Adrenal gland (tissue), 12 donors: ENCODE data around the gene HPN. TPM values are rescaled to one million over a fixed set of nuclear protein-coding genes. Genes with fewer than 3 reads are reported as not detected.
"Not testable (repeated sequence)": the region's sequence is repeated elsewhere in the genome, so short reads cannot be mapped to it uniquely, and the experiment has no call there.

Experiments used
- DNase-seq, 7 donors: peaks; one replicate each; pipeline ENCODE4 v3.0.0-alpha.2; 2019 to 2020
- H3K27ac ChIP-seq, 5 donors: fragments of 200-600 bp; sonication (generic) in 4 of 5; 1 replicate in 3 of 5; 2 replicates in 2 of 5; pipeline versions ENCODE4 v1.5.1 to v1.8.0; 2016 to 2020; ENCODE audit warnings: mild to moderate bottlenecking in 1 of 5
- H3K27me3 ChIP-seq: fragments of 200-600 bp; 2 replicates; pipeline ENCODE4 v1.8.0; 2021
- H3K36me3 ChIP-seq, 2 donors: fragments of 200-600 bp; replicated peaks in 1 of 2; 1 replicate in 1 of 2; 2 replicates in 1 of 2; pipeline versions ENCODE4 v1.5.1 to v1.8.0; 2018 to 2022
- H3K4me1 ChIP-seq, 2 donors: fragments of 200-600 bp; replicated peaks in 1 of 2; 1 replicate in 1 of 2; 2 replicates in 1 of 2; pipeline versions ENCODE4 v1.5.1 to v1.8.0; 2018 to 2021
- H3K4me3 ChIP-seq, 4 donors: fragments of 200-600 bp; sonication (generic) in 3 of 4; one replicate each; pipeline ENCODE4 v1.5.1; 2016 to 2018
- H3K9me3 ChIP-seq, 3 donors: fragments of 200-600 bp; sonication (generic) in 1 of 3; replicated peaks in 1 of 3; 1 replicate in 2 of 3; 2 replicates in 1 of 3; pipeline versions ENCODE4 v1.5.1 to v1.8.0; 2016 to 2021
- POLR2A ChIP-seq, 2 donors: fragments of 450-650 bp; IDR thresholded peaks; one replicate each; pipeline ENCODE4 v1.6.1; 2017; ENCODE audit warnings: antibody characterized with exemption in 2 of 2, mild to moderate bottlenecking in 2 of 2, moderate library complexity in 1 of 2
- WGBS, 4 donors: extraction: QIAGEN DNeasy Blood & Tissue Kit in 2 of 4; methylation state at CpG; one replicate each; pipeline versions ENCODE4 v1.1.5 to v1.1.7; 2013 to 2017; 5-methylcytosine and 5-hydroxymethylcytosine counted together
- intact Hi-C, 2 donors: fragments of 100-400 bp; cut with DNase I; formaldehyde crosslinking; loops; one replicate each; pipeline versions ENCODE4 v1.14.1 to v1.15.0; 2022 to 2023
- polyA plus RNA-seq, 3 donors: library from polyadenylated mRNA; stranded (reverse); fragments of 200-250 nt in 2 of 3; fragments of 350-450 nt in 1 of 3; fragmentation: Illumina TruSeq in 1 of 3; extraction: RNeasy Lipid Tissue Mini Kit (QIAGEN cat#74804) in 1 of 3; gene quantifications; one replicate each; pipeline ENCODE4 v1.2.3, GENCODE V29; 2013 to 2014
- total RNA-seq, 9 donors: library from RNA; depleted of rRNA in 4 of 9; stranded (reverse); fragments of >200 nt in 4 of 9; fragments of 120-200 nt in 1 of 9; fragmentation: NEBNext Ultra II Directional in 1 of 9; extraction: Animal tissue kit (Norgen Biotek cat#: 25700) in 1 of 9; gene quantifications; one replicate each; pipeline versions ENCODE4 v1.1.0 to v1.2.4, GENCODE V29; 2013 to 2023
- TF ChIP-seq, protein P1 (sequence below), 6 experiments: fragments of 450-650 bp in 4 of 6; fragments of 200-600 bp in 2 of 6; sonication (generic) in 1 of 6; IDR thresholded peaks; 1 replicate in 5 of 6; 2 replicates in 1 of 6; pipeline versions ENCODE4 v1.5.1 to v1.8.0; 2016 to 2021; ENCODE audit warnings: antibody characterized with exemption in 6 of 6, mild to moderate bottlenecking in 2 of 6, moderate library complexity in 1 of 6
- donor health status: healthy with polysubstance abuse.
- donor health status: Bipolar disorder and iron deficiency.
- donor health status: DM: yes; HTN: yes; CAD: no.
- donor health status: DM: no; HTN: no; CAD: no.
- donor health status: DM: no; HTN: no; CAD: no.
- donor health status: DM: yes; HTN: yes; CAD: no.

HPN gene
- total and polyA plus RNA-seq, 12 donors, result 0.20 to 2.6 (median 0.88) TPM; not detected in 2

DNA sequence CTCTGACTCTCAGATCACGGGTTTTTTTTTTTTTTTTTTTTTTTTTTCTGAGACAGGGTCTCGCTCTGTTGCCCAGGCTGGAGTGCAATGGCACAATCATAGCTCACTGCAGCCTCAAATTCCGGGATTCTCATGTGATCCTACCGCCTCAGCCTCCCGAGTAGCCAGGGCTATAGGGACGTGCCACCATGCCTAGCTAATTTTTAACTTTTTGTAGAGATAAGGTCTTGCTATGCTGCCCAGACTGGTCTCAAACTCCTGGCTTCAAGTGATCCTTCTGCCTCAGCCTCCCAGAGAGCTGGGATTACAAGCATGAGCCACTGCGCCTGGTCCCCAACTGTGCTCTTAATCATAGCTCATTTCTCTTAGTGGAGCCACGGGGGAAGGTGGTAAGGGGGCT lies 46.0 kb upstream of the HPN start:
- Histone ChIP-seq H3K9me3 (no peaks in the 10 kb centered on the region), H3K36me3 (no peaks in the 10 kb centered on the region), H3K4me3 (no peak overlapping the region), H3K27me3 (no peaks in the 10 kb centered on the region), H3K4me1 (peaks cover 7 to 29% of the 10 kb centered on the region in 2 donors), H3K27ac (no peak overlapping the region)
- intact Hi-C loops, result no loop called here
- DNase-seq, result no peak
- no peak for TF ChIP-seq POLR2A (IDR thresholded peaks at IDR 0.05)
- TF ChIP-seq, protein P1, sequence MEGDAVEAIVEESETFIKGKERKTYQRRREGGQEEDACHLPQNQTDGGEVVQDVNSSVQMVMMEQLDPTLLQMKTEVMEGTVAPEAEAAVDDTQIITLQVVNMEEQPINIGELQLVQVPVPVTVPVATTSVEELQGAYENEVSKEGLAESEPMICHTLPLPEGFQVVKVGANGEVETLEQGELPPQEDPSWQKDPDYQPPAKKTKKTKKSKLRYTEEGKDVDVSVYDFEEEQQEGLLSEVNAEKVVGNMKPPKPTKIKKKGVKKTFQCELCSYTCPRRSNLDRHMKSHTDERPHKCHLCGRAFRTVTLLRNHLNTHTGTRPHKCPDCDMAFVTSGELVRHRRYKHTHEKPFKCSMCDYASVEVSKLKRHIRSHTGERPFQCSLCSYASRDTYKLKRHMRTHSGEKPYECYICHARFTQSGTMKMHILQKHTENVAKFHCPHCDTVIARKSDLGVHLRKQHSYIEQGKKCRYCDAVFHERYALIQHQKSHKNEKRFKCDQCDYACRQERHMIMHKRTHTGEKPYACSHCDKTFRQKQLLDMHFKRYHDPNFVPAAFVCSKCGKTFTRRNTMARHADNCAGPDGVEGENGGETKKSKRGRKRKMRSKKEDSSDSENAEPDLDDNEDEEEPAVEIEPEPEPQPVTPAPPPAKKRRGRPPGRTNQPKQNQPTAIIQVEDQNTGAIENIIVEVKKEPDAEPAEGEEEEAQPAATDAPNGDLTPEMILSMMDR (IDR thresholded peaks at IDR 0.05), result no peak
- 92 to 94% (median 93%) methylated on average over 7 to 8 of the region's 8 CpGs for WGBS, 4 donors

DNA sequence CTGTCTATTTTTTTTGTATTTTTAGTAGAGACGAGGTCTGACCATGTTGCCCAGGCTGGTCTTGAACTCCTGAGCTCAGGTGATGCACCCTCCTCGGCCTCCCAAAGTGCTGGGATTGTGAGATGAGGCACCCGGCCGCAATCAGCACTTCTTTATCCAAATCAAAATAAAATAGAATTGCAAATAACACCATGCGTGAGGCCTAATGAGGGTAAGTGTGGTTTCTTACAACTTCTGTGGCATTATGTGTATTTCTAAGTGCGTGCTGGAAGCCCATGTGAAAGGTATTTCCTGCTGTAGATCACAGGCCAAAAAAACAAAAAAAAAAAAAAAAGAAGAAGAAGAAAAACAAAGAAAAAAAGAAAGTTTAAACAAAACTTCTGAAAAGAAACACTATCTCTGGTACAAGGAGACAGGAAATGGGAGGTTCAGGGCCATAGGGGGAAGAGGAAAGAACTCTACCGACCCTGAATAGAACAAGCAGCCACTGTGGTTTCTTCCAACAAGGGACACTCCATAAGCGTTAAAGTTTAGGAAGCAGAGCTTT lies 44.4 kb upstream of the HPN start:
- WGBS, 4 donors, result 49 to 61% (median 52%) methylated on average over 8 of the region's 8 CpGs
- no peak for TF ChIP-seq POLR2A (IDR thresholded peaks at IDR 0.05)
- TF ChIP-seq, protein P1 (IDR thresholded peaks at IDR 0.05), result no peak
- H3K4me1 ChIP-seq, result peaks cover 15 to 29% of the 10 kb centered on the region in 2 donors
- no peak for DNase-seq
- no peaks in the 10 kb centered on the region for H3K36me3 ChIP-seq
- H3K27me3 ChIP-seq, result no peaks in the 10 kb centered on the region
- intact Hi-C loops, result no loop called here
- H3K9me3 ChIP-seq, result no peaks in the 10 kb centered on the region
- no peak overlapping the region for H3K4me3 ChIP-seq
- peak overlapping the region in 4 of 5 donors; percentile 2 to 70 (median 26) for H3K27ac ChIP-seq

DNA sequence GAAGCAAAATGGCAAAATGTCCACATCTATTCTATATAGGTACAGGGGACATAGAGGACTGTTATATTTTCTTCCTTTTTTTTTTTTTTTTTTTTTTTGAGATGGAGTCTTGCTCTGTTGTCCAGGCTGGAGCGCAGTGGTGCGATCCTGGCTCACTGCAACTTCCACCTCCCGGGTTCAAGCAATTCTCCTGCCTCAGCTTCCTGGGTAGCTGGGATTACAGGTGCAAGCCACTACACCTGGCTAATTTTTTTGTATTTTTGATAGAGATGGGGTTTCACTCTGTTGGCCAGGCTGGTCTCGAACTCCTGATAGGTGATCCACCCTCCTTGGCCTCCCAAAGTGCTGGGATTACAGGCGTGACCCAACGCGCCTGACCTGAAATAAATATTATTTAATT lies 43.3 kb upstream of the HPN start:
- WGBS, 4 donors, result 92 to 95% (median 94%) methylated on average over 7 of the region's 7 CpGs
- H3K4me3 ChIP-seq, DNase-seq, H3K36me3 ChIP-seq, H3K9me3 ChIP-seq, intact Hi-C loops, H3K27me3 ChIP-seq: not testable (repeated sequence)
- Histone ChIP-seq H3K4me1 (peaks cover 15 to 35% of the 10 kb centered on the region in 2 donors), H3K27ac (peak overlapping the region in 1 of 5 donors; percentile 38)

DNA sequence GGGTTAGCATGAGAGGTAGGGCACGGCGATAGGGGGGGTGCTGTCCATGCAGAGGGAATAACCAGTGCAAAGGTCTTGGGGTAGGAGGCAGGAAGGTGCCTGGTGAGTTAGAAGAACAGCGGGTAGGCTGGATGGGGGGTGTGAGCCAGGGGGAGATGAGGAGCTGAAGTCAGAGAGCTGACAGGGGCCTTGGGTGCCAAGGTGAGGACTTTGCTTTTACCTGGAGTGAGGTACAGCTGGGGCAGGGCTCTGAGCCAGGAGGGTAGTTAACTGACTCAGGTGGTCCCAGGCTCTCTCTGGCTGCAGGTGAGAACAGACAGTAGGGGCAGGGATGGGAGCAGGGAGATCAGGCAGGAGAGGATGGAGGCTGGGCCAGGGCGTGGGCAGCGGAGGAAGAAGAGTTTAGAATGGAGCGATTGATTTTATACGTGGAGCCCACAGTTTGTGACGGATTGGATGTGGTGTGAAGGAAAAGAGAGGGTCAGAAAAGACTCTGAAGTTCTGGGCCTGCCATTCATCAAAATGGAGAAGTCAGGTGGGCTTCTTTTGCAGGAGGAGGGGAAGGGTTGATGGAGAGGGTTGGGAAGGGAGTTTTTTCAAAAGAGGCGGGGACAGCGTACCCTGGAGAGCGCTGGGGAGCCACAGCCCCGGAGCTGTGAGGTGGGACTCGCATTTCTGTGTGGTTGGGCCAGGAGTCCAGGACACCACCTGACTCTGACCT lies 42.6 kb upstream of the HPN start:
- DNase-seq, result peak in 1 of 7 donors; percentile 25
- H3K36me3 ChIP-seq, result no peaks in the 10 kb centered on the region
- intact Hi-C loops, result no loop called here
- H3K4me3 ChIP-seq, result peak overlapping the region in 1 of 4 donors; percentile 97
- 59 to 67% (median 63%) methylated on average over 12 to 13 of the region's 13 CpGs for WGBS, 4 donors
- TF ChIP-seq, protein P1 (IDR thresholded peaks at IDR 0.05), result no peak
- TF ChIP-seq POLR2A (IDR thresholded peaks at IDR 0.05), result no peak
- no peaks in the 10 kb centered on the region for H3K27me3 ChIP-seq
- H3K9me3 ChIP-seq, result no peaks in the 10 kb centered on the region
- H3K27ac ChIP-seq, result peak overlapping the region; percentile 88 to 99 (median 94)
- H3K4me1 ChIP-seq, result peaks cover 20 to 42% of the 10 kb centered on the region in 2 donors
